OCI-LY1 (cell line): ENCODE results near the gene PARD3.

Experiments used
- CTCF ChIP-seq: fragments of 200-600 bp; sonication (generic), shearing (Covaris generic); IDR thresholded peaks from 2 replicates; pipeline ENCODE4 v1.5.1; 2017; ENCODE audit warnings: mild to moderate bottlenecking, antibody characterized with exemption, low read length, moderate library complexity, mixed read lengths
- EZH2 ChIP-seq: fragments of 200-600 bp; sonication (generic), shearing (Covaris generic); IDR thresholded peaks from 2 replicates; pipeline ENCODE4 v1.8.0; 2017; ENCODE audit warnings: borderline replicate concordance, mixed run types, mild to moderate bottlenecking, antibody characterized with exemption, low read length, moderate library complexity, mixed read lengths

- TF ChIP-seq CTCF (no peak), EZH2 (no peak)
Observed at GRCh38 chr10:34706147-34706546, 108.9 kb downstream of the PARD3 start.
